CD4-positive, alpha-beta T cell treated with Interleukin-4 for 1 hour (primary cell): ENCODE data around the gene PRR36.
"Not testable (repeated sequence)": the region's sequence is repeated elsewhere in the genome, so short reads cannot be mapped to it uniquely, and the experiment has no call there.

Experiments
- DNase-seq, 2 donors: peaks; one replicate each; pipeline ENCODE4 v3.0.0-alpha.2; 2020 to 2022

Gene PRR36

DNA sequence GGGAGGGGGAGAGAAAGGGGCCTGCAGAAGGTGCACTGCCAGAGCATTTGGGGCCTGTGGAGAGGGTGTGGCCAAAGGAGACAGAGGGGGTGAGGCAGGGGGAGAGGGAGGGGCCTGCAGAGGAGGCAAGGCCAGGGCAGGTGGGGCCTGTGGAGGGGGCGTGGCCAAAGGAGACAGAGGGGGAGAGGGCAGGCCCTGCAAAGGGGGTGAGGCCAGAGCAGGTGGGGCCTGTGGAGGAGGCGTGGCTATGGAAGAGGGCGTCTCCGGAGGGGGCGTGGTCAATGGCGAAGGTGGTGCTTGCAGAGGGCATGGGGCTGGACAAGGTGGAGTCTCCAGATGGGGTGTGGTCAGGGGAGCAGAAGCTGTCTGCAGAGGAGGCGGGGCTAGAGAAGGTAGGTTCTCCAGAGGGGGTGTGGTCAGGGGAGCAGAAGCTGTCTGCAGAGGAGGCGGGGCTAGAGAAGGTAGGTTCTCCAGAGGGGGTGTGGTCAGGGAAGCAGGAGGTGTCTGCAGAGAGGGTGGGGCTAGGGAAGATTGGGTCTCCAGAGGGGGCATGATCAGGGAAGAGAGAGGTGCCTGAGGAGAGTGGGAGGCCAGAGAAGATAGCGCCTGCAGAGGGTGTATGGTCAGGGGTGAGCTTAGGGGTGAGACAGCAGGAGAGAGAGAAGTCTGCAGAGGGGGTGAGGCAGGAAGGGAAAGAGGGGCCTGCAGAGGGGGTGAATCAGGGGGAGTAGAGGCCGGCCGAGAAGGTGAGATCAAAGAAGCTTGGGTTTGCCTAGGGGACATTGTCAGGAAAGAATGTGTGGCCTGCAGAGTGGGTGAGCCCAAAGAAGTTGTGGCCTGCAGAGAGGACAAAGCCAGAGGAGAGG lies 3.4 kb downstream of the PRR36 start:
- peak; percentile 57 to 67 for DNase-seq

DNA sequence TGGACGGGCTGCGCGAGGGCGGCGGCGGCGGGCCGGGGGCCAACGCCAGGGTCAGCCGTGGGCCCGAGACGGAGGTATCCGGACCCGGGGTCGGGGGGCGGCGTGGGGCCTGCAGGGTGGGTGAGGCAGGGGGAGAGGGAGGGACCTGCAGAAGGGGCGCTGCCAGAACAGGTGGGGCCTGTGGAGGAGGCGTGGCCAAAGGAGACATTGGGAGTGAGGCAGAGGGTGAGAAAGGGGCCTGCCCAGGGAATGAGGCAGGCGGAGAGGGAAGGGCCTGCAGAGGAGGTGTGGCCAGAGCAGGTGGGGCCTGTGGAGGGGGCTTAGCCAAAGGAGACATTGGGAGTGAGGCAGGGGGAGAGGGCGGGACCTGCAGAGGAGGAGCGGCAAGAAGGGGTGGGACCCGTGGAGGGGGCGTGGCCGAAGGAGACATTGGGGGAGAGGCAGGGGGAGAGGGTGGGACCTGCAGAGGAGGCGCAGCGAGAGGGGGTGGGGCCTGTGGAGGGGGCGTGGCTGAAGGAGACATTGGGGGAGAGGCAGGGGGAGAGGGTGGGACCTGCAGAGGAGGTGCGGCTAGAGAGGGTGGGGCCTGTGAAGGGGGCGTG lies 4.2 kb downstream of the PRR36 start:
- DNase-seq = peak; percentile 65 to 70

DNA sequence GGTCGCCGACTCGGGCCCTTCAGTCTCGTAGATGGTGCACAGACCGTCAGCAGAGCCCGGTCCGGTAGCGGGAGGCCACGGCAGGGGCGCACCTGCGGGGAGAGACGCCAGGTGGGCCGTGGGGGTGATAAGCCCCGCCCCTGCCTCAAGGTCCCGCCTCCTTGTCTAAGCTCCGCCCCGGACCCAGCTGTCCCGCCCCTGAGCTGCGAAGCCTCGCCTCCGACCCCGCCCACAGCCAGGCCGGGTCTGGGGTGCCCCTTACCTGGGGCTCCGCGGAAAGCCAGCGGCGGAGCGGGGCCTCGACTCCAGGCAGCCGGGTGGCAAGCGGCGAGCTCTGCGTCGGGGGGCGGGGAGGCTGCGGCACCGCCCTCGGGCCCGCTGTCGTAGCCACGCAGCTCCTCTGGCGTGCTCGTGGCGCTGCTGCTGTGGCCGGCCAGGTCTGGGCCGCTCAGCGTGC lies 4.7 kb downstream of the PRR36 start:
- DNase-seq = peak; percentile 76 to 87

DNA sequence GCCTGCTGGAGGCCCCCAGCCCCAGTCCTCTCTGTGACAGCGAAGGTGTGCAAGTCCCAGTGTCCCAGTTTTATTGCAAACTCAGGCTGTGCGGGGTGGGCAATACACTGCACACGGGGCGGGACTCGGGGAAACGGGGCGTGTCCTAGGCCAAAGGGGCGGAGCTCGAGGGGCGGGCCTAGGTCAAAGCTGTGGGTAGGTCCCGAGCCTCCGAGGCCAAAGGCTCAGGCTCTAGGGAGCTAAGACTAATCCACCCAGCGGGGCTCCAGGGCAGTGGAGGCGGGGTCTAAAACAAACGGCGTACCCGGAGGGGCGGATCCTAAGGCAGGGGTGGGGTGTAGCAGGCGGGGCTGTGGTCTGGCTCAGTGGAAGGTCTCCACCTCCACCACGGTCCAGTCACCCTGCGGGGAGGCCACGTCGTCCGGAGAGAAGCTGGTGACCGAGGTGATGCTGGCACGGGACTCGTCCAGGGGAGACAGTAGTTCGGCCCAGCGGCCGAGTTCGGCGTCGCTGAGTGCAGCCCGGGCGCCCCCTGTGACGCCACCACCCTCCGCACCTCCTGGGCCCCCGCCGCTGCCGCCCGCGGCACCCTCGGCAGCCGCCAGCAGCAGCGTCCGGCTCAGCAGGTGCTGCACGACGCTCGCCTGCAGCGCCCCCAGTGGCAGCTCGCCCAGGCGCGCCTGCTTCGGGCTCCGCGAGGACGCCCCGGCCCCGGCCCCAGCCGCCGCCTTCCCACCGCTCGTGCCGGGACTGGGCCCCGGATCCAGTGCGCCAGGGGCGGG lies 5.3 kb downstream of the PRR36 start:
- peak; percentile 87 to 88 for DNase-seq

DNA sequence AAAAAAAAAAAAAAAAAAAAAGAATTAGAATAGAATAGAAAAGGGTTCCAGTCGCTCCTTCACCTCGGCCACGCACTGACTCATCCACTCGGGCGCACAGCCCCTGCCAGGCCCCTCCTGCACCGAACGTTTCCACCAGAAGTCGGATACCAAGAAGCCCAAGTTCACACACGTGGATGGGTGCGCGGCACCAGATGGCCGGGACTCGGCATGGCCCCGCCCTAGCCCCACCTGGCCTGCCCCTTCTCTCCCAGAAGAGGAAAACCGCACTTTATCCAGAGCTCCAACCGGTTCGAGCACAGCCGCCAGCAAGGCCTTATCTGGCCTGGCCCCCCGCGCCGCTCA lies 5.9 kb downstream of the PRR36 start:
- DNase-seq = peak in 1 of 2 donors; percentile 20

DNA sequence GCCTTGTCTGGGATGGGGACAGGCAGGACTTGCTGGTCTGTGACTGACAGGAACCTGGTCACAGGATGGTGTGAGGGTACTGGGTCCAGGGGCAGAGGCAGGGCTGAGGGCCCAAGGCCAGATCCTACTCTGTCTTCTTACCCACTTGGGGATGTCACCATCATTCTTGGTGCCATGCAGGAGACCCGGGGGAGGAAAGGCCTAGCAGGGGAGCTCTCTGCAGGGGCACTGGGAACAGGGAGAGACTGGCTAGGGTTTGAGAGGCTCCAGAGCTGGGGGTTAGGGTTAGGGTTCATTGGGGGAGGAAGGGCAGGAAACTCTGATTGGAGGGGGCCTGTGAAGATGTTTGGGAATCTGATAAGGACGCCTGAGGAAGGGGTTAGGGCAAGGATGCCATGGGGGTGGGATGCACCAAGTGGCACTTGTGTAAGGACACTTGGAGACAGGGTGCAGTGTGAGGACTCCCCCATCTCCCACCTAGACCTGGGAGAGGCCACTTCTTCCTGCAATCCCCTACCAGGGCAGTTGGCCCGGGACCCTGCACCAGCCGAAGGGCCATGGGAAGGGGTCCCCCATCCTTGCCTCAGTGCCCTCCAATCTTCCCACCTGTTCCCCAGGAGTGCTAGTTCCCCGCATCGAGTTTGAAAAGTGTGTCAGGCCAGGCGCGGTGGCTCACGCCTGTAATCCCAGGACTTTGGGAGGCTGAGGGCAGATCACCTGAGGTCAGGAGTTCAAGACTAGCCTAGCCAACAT lies 6.9 kb downstream of the PRR36 start:
- DNase-seq = no peak

DNA sequence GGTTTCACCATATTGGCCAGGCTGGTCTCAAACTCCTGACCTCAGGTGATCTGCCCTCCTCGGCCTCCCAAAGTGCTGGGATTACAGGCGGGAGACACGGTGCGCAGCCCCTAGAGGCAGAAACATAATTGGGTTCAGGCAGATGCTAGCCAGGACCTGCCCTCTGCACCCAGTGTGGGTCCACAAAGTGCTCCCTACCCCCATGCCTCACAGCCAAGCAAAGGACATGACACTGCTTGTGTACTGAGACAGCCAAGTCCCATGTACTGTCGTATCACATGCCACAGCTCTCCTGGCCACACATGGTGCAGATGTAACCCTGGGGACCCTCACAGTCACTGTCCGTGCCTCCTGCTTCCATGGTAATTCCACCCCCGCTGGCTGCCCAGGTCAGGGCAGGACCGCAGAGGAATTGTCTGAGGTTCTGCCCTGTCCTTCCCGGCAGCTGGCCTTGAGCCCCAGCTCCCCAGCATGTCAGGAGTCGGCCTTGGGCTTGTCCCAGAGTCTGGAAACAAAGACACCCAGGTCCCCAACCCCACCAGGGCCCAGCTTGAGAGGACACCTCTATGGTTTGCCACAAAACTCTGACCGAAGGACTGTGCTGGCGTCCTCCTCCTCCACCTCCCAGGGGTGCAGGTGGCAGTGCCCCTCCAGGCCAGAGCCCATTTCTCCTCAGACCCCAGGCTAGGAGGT lies 7.6 kb downstream of the PRR36 start:
- DNase-seq = no peak

DNA sequence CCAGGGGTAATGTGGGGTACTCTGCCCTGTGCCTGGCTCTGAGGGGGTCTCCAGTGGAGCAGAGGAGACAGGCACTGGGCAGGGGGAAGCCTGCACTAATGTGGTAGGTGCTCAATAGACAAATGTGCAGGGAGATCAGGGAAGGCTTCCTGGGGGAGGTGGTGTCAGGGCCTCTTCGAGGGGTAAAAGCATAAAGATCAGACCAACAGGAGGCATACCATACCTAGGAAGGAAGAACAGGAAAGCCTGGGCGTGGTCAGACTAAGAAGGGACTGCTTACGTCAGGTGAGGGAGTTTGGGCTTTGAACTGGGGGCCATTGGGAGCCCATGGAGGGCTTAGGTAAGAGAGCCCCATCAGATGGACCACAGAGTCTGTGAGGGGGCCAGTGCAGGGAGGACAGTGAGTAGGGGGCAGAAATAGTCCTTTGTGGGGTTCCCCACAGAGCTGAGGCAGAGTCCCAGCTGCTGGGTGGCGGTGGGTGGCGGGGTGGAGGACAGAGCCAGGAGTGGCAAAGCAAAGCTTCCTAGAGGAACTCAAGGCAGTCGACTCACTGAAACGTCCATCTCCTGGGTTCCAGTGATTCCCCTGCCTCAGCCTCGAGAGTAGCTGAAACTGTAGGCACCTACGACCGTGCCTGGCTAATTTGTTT lies 8.8 kb downstream of the PRR36 start:
- peak in 1 of 2 donors; percentile 34 for DNase-seq

DNA sequence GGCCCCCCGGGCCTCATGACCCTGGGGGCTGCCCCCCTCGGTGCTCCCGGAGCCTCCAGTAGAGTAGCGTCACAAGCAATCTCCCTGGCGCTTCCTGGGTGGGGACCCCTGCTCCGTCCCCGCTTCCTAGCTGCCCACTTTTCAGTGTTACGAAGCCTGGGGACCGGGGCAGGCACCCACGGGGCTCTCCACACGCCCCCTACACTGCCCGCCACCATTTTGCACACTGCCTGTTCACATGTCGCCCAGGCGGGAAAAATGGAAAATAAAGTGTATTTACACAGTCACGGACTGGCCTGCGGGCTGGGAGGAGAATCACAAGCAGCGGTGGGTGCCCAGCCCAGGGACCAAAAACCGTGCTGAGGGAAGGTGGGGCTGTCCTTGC lies 9.5 kb downstream of the PRR36 start:
- DNase-seq = no peak

DNA sequence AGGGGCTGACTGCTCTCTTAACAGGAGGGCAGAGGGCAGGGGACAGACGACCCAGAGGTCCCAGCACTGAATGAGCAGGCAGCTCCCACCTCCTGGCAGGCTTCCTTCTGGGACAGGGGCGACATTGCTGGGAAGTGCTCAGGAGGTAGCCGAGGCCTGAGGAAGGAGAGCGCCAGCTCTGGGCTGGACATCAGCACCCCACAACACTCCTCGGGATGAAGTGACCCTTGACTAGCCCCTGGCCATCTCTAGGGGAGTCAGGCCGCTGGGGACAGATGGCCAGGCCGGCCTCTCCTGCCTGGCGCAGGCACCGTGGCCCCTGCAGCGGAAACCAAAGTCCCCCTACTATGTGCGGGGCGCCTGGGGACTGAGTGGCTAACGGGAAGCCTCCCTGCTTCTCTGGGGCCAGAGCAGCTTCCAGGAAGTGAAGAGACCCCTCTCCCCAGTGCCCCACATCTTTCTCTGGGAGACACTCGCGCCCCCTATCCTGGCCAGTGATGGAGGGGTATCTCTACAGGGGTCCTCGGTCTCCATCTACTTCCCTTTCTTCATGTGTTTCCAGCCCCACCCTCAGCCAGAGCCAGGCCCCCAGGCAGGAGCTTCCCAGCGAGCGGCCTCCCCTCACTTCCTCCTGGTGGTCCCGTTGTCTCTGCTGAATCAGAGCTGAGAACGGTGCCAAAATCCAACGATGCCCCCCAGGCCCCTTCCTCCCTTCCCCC lies 10.1 kb downstream of the PRR36 start:
- DNase-seq = no peak

DNA sequence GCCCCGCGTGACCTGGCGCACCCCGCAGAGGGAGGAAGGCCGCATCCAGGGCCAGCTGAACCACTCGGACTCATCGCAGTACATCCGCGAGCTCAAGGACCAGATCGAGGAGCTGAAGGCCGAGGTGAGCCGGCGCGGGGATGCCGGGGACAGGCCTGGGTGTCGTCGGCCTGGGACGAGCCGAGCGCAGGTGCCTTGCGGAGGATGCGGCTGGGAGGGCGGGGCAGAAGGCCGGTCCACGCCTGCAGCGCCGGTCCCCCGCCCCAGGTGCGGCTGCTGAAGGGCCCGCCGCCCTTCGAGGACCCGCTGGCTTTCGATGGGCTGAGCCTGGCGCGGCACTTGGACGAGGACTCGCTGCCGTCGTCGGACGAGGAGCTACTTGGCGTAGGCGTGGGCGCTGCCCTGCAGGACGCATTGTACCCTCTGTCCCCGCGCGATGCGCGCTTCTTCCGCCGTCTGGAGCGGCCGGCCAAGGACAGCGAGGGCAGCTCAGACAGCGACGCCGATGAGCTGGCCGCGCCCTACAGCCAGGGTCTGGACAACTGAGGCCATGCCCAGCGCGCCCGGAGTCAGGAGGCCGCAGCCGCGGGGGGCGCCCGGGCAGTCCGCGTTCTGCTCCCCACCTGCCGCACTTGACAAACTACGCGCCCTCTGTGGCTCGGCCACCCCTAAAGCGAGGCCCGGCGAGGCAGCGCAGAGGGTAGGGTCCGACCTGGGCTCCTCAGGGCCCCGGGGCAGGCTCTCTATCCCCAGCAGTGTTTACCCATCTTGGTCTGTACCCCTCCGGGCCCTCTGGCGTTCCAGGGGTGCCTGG lies 10.8 kb downstream of the PRR36 start:
- no peak for DNase-seq

DNA sequence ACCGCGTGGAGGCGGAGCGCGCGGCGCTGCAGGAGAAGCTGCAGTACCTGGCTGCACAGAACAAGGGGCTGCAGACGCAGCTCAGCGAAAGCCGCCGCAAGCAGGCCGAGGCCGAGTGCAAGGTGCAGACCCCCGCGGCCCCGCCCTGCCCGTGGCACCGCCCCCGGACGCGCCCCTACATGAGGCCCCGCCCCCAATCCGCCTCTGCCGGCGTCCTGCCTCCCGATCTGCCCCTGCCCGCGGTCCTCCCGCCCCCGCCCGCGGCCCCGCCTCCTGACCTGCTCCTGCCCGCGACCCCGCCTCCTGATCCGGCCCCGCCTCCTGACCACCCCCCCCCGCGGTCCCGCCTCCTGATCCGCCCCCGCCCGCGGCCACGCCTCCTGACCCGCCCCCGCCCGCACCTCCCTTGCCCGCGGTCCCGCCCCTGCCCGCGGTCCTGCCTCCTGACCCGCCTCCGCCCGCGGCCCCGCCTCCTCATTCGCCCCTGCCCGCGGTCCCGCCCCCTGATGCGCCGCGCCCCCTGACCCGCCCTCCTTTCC lies 11.7 kb downstream of the PRR36 start:
- DNase-seq = peak; percentile 78 to 80

DNA sequence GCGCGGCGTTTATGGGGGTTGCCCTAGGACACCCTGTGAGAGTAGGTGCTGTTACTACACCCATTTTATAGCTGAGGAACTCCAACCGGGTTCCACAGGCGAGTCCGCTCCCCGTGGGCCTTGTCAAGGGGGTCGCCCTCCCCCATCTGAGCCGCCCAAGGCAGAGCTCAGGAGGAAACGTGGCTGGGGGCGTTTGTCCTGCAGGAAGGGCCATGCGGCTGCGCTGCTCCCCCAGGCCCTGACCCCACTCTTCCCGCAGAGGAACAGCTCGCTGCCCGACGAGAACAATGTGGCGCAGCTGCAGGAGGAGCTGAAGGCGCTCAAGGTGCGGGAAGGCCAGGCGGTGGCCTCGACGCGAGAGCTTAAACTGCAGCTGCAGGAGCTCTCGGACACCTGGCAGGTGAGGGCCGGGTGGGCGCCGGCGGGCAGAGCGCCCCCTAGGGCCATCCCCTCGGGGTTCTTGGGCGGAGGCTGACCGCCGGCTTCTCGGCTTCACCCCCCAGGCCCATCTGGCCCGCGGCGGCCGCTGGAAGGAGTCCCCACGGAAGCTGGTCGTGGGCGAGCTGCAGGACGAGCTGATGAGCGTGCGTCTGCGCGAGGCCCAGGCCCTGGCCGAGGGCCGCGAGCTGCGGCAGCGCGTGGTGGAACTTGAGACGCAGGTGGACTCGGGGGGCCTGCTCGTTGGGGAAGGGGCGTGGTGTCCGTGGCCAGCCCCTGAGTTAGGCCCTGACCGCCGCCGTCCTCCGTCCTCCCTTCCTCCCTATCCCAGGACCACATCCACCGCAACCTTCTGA lies 12.4 kb downstream of the PRR36 start:
- no peak for DNase-seq

DNA sequence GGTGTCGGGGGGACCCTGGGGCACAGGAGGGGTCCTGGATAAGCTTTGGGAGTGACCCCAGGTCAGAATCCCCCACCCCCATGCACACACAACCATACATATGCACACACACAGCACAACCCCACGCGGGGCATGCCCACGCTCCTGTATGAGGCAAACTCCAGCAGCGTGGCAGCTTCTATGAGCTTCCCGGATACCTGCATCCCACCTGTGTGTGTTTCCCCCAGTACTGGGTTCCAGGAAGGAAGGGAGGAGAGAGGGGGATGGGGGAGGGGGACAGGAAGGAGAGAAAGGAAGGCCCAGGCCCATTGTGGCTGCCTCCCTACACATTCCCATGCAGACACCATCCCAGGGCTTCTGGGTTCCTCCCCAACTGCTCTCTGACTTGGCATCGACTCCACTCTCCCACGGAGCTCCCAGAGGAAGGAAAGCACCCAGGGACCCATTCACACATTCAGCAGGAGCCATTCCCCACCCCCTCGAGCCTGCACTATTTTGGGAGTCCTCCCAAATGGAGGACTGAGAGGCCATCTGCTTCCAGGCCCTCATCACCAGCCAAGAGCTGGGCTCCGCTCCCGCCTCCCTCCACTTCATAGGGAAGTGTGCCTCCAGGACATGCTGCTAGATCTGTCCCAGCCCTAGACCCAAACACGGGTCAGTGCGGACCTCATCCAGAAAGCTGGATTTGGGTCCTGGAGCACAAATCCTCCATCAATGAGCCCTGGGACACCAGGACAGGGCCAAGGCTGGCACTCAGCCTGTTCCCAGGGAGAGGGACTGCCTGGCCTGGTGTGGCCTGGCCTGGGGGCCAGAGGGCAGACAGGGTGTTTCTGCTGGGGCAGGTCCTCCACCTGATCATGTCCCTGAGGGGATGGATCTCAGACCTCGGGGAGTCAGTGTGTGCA lies 13.2 kb downstream of the PRR36 start:
- DNase-seq = no peak

DNA sequence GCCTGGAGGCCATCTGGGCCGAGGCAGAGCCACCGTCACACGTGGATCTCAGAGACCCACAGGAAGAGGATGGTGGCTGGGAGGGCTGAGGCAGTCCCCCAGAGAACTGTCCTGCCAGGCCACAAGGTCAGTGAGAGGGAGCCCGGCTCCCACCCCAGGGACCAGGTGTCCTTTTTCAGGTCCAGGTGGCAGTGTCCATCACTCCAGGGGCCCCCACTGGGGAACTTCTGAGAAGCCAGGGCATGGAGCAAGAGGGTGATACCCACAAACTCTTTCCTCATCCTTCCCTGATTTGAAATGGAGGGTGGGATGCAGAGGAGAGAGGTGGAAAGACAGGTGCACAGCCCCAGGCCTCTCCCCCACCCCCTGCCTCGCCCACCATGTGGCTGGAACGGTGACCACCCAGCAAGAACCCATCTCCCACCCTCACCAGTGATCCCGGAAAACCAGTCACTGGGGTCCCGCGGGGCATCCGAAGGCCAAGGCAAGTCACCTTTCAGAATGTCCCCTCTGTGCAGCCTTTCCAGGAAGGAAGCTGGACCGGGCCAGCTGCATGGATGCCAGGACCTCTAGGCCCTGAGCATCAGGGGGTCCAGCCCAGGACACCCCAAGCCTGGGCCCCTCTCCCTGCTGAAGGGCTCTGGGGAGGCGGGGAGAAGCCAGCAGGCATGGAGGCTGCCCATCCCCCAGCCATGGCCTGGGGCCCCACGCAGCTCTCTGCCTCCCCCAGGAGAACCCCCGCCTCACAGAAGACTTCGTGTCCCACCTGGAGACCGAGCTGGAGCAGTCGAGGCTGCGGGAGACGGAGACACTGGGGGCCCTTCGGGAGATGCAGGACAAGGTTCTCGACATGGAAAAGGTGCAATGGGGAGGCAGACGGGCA lies 14.1 kb downstream of the PRR36 start:
- DNase-seq = no peak

DNA sequence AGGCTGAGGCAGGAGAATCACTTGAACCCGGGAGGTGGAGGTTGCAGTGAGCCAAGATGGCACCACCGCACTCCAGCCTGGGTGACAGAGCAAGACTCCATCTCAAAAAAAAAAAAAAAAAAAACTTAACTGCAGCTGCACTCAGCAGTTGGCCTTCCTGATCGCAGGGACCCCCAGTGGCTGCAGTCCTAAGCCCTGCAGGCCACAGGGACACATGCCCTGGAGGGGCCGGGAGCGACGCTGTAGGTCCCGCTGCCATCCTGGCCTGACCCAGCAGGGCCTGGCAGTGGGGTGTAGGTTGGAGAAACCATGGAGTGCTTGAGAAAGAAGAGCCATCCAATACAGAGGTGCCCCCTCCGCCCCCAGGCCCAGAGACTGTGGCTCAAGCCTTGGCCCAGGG lies 15.1 kb downstream of the PRR36 start:
- DNase-seq = not testable (repeated sequence)
